Keratinocyte (primary cell): ENCODE data around the gene C20orf144.

Experiments
- CTCF ChIP-seq, 3 experiments: IDR thresholded peaks in 1 of 3; conservative IDR thresholded peaks in 1 of 3; optimal IDR thresholded peaks in 1 of 3; 2 replicates in 2 of 3; 3 replicates in 1 of 3; pipeline versions ENCODE3 to v1.5.1; 2011; ENCODE audit warnings: low read length in 3 of 3, mild to moderate bottlenecking in 3 of 3, moderate library complexity in 2 of 3, control low read depth in 1 of 3, inconsistent platforms in 1 of 3; ENCODE audit not compliant: insufficient read depth in 2 of 3; ENCODE audit errors: extremely low read depth in 1 of 3
- EZH2 ChIP-seq: IDR thresholded peaks from one replicate; pipeline ENCODE4 v1.6.1; 2012; ENCODE audit warnings: inconsistent platforms, mild to moderate bottlenecking, low read length, moderate library complexity

DNA sequence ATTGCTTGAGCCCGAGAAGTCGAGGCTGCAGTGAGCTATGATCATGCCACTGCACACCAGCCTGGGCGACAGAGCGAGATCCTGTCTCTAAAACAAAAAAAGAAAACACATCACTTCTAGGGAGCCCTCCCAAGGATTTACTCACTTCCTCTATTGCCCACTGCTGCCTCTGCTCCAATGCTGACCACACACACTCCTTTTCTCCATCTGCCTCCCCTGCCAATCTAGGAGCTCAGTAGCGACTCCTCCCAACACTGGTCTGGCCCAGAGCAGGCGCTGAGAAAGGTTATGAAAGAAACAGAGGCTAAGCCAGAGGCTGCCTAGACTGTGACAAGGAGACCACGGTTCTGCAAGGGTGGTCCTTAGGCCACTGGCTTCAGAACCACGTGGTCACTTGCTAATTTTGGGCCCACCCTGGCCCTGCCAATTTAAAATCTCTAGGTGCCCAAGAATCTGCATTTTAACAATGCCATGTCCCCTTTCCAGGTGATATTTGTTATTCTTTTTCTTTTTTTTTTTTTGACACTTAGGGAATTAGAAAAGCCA, 25.3 kb downstream of the C20orf144 start:
- no peak for TF ChIP-seq CTCF (optimal IDR thresholded peaks at IDR 0.05 in 1 of 3, IDR thresholded peaks at IDR 0.05 in 1 of 3, conservative IDR thresholded peaks at IDR 0.05 in 1 of 3; ENCODE audit: extremely low read depth in 1 of 3, insufficient read depth in 2 of 3, low read length in 3 of 3)
- TF ChIP-seq EZH2, result no peak
